ENCODE measurements around the gene ACYP2.

- TF ChIP-seq, protein P1, sequence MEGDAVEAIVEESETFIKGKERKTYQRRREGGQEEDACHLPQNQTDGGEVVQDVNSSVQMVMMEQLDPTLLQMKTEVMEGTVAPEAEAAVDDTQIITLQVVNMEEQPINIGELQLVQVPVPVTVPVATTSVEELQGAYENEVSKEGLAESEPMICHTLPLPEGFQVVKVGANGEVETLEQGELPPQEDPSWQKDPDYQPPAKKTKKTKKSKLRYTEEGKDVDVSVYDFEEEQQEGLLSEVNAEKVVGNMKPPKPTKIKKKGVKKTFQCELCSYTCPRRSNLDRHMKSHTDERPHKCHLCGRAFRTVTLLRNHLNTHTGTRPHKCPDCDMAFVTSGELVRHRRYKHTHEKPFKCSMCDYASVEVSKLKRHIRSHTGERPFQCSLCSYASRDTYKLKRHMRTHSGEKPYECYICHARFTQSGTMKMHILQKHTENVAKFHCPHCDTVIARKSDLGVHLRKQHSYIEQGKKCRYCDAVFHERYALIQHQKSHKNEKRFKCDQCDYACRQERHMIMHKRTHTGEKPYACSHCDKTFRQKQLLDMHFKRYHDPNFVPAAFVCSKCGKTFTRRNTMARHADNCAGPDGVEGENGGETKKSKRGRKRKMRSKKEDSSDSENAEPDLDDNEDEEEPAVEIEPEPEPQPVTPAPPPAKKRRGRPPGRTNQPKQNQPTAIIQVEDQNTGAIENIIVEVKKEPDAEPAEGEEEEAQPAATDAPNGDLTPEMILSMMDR (IDR thresholded peaks at IDR 0.05), result no peak
- no peak for TF ChIP-seq POLR2A (IDR thresholded peaks at IDR 0.05)
- TF ChIP-seq POLR2AphosphoS5 (IDR thresholded peaks at IDR 0.05), result no peak
Measured at GRCh38 chr2:54239427-54239826, 124.0 kb downstream of the ACYP2 start.
